ENCODE data around the gene NLRP10. TPM values are rescaled to one million over a fixed set of nuclear protein-coding genes. Genes with fewer than 3 reads are reported as not detected.

NLRP10 gene
- total RNA-seq, 2 experiments from 2014 or later: not detected

- H3K4me3 ChIP-seq (ENCODE audit: low read depth, low read length, poor library complexity, severe bottlenecking): no peak overlapping the region
- TF ChIP-seq EZH2phosphoT487 (IDR thresholded peaks at IDR 0.05; ENCODE audit: borderline replicate concordance, low read depth, low read length): no peak
- TF ChIP-seq, protein P1, sequence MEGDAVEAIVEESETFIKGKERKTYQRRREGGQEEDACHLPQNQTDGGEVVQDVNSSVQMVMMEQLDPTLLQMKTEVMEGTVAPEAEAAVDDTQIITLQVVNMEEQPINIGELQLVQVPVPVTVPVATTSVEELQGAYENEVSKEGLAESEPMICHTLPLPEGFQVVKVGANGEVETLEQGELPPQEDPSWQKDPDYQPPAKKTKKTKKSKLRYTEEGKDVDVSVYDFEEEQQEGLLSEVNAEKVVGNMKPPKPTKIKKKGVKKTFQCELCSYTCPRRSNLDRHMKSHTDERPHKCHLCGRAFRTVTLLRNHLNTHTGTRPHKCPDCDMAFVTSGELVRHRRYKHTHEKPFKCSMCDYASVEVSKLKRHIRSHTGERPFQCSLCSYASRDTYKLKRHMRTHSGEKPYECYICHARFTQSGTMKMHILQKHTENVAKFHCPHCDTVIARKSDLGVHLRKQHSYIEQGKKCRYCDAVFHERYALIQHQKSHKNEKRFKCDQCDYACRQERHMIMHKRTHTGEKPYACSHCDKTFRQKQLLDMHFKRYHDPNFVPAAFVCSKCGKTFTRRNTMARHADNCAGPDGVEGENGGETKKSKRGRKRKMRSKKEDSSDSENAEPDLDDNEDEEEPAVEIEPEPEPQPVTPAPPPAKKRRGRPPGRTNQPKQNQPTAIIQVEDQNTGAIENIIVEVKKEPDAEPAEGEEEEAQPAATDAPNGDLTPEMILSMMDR (conservative IDR thresholded peaks at IDR 0.05; ENCODE audit: low read length): peak; percentile 96
- peak; percentile 62 for DNase-seq (ENCODE audit: low spot score)
- ChIA-PET POLR2A (interaction anchor here (1.2 kb wide), 1 partner anchor 18 kb away, joined by 5 read pairs; no protein-coding TSS in a partner anchor), CTCF (ENCODE audit: unreplicated experiment) (interaction anchor here (1.2 to 1.6 kb wide), 2 partner anchors 84 to 93 kb away, joined by 4 to 10 read pairs; no protein-coding TSS in a partner anchor)
- H3K27ac ChIP-seq (ENCODE audit: low read depth, low read length, poor library complexity, severe bottlenecking): no peak overlapping the region
- intact Hi-C loops (cut with micrococcal nuclease; ENCODE audit: unreplicated experiment): loop anchor here (1.0 to 2.0 kb wide), 2 partner anchors 84 to 93 kb away; no protein-coding TSS in a partner anchor
- H2AFZ ChIP-seq (ENCODE audit: low read length): no peak overlapping the region
- no peak overlapping the region for H3K4me2 ChIP-seq (ENCODE audit: low read length)
- no peaks in the 10 kb centered on the region for H3K36me3 ChIP-seq (ENCODE audit: insufficient read depth, low read length)
- no peaks in the 10 kb centered on the region for H3K9me3 ChIP-seq (ENCODE audit: low read length)
- no peaks in the 10 kb centered on the region for H4K20me1 ChIP-seq (ENCODE audit: insufficient read depth, low read length)
- BruUV-seq (replicated peaks): no TSS peak
- no peaks in the 10 kb centered on the region for H3K4me1 ChIP-seq (ENCODE audit: insufficient read depth, low read length, poor library complexity, severe bottlenecking)
- H3K9me2 ChIP-seq (ENCODE audit: insufficient read depth, low read length): no peaks in the 10 kb centered on the region
- H3K79me2 ChIP-seq (ENCODE audit: insufficient read depth, low read depth, low read length): no peaks in the 10 kb centered on the region
Measured at GRCh38 chr11:8006349-8006977, 41.2 kb upstream of the NLRP10 start.

- TF ChIP-seq EZH2phosphoT487 (IDR thresholded peaks at IDR 0.05; ENCODE audit: borderline replicate concordance, low read depth, low read length): no peak
- TF ChIP-seq, protein P1 (conservative IDR thresholded peaks at IDR 0.05; ENCODE audit: low read length): no peak
- Histone ChIP-seq H3K4me1 (ENCODE audit: insufficient read depth, low read length, poor library complexity, severe bottlenecking) (no peaks in the 10 kb centered on the region), H4K20me1 (ENCODE audit: insufficient read depth, low read length) (no peaks in the 10 kb centered on the region), H3K79me2 (ENCODE audit: insufficient read depth, low read depth, low read length) (no peaks in the 10 kb centered on the region), H3K4me2 (ENCODE audit: low read length) (no peak overlapping the region), H3K27ac (ENCODE audit: low read depth, low read length, poor library complexity, severe bottlenecking) (no peak overlapping the region), H3K9me2 (ENCODE audit: insufficient read depth, low read length) (no peaks in the 10 kb centered on the region), H2AFZ (ENCODE audit: low read length) (no peak overlapping the region), H3K9me3 (ENCODE audit: low read length) (no peaks in the 10 kb centered on the region), H3K4me3 (ENCODE audit: low read depth, low read length, poor library complexity, severe bottlenecking) (no peak overlapping the region), H3K36me3 (ENCODE audit: insufficient read depth, low read length) (peaks cover 3% of the 10 kb centered on the region; the same call in 1 of the 2 replicates)
- ChIA-PET POLR2A (no interaction called here), CTCF (ENCODE audit: unreplicated experiment) (interaction anchor here (0.7 to 1.6 kb wide), 2 partner anchors 94 to 1391 kb away, joined by 3 to 10 read pairs; no protein-coding TSS in a partner anchor)
- intact Hi-C loops (cut with micrococcal nuclease; ENCODE audit: unreplicated experiment): no loop called here
- no peak for DNase-seq (ENCODE audit: low spot score)
- no TSS peak for BruUV-seq (replicated peaks)
Measured at GRCh38 chr11:8005556-8005955, 40.3 kb upstream of the NLRP10 start.

DNA sequence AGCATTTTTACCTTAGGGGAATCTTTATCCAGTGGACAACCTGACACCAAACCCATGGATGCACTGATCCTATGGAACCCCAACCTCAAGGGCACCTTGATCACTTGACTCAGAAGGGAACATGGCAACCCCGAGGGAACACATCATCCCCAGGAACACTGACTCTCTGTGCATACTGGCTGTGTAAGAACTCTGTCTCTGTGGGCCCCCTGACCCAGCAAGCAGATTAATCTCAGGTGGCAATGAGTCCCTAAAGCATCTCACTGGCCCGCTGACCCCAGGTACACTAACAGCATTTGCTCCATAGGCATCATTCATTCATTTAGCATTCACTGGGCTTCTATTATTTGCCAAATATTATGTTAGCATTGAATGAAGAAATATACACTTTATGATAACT lies 38.8 kb upstream of the NLRP10 start:
- intact Hi-C loops (cut with micrococcal nuclease; ENCODE audit: unreplicated experiment): no loop called here
- POLR2A ChIA-PET: no interaction called here

More for the DNA sequence above, 38.8 kb upstream of the NLRP10 start:
- H3K4me3 ChIP-seq (ENCODE audit: low read depth, low read length, poor library complexity, severe bottlenecking): no peak overlapping the region
- TF ChIP-seq, protein P1 (conservative IDR thresholded peaks at IDR 0.05; ENCODE audit: low read length): no peak
- TF ChIP-seq EZH2phosphoT487 (IDR thresholded peaks at IDR 0.05; ENCODE audit: borderline replicate concordance, low read depth, low read length): no peak
- DNase-seq (ENCODE audit: low spot score): no peak
- H3K9me3 ChIP-seq (ENCODE audit: low read length): no peaks in the 10 kb centered on the region
- H3K4me2 ChIP-seq (ENCODE audit: low read length): no peak overlapping the region
- H3K27ac ChIP-seq (ENCODE audit: low read depth, low read length, poor library complexity, severe bottlenecking): no peak overlapping the region
- H4K20me1 ChIP-seq (ENCODE audit: insufficient read depth, low read length): no peaks in the 10 kb centered on the region
- CTCF ChIA-PET (ENCODE audit: unreplicated experiment): no interaction called here
- no peaks in the 10 kb centered on the region for H3K79me2 ChIP-seq (ENCODE audit: insufficient read depth, low read depth, low read length)
- no TSS peak for BruUV-seq (replicated peaks)
- H3K9me2 ChIP-seq (ENCODE audit: insufficient read depth, low read length): no peaks in the 10 kb centered on the region
- H3K36me3 ChIP-seq (ENCODE audit: insufficient read depth, low read length): peaks cover 18% of the 10 kb centered on the region
- H3K4me1 ChIP-seq (ENCODE audit: insufficient read depth, low read length, poor library complexity, severe bottlenecking): no peaks in the 10 kb centered on the region
- H2AFZ ChIP-seq (ENCODE audit: low read length): no peak overlapping the region
